Osteoblast (primary cell): ENCODE measurements around the gene BAIAP2L1. TPM values are rescaled to one million over a fixed set of nuclear protein-coding genes. Genes with fewer than 3 reads are reported as not detected.

Experiments used
- DNase-seq: peaks from one replicate; pipeline ENCODE4 v3.0.0; 2011; ENCODE audit warnings: low spot score, mixed read lengths; ENCODE audit not compliant: insufficient read length; ENCODE audit errors: missing footprints
- H2AFZ ChIP-seq: 2 replicates; pipeline ENCODE4 v1.6.0; 2011; ENCODE audit warnings: mild to moderate bottlenecking, low read length
- H3K27ac ChIP-seq: 2 replicates; pipeline ENCODE4 v1.5.1; 2011; ENCODE audit warnings: mild to moderate bottlenecking, low read depth, low read length, moderate library complexity
- H3K27me3 ChIP-seq: 2 replicates; pipeline ENCODE4 v1.6.0; 2012; ENCODE audit warnings: mild to moderate bottlenecking, control low read depth, inconsistent platforms, low read length, moderate library complexity; ENCODE audit not compliant: insufficient read depth
- H3K36me3 ChIP-seq: 2 replicates; pipeline ENCODE4 v1.5.1; 2011; ENCODE audit warnings: mild to moderate bottlenecking, low read length, control low read depth, moderate library complexity; ENCODE audit not compliant: insufficient read depth
- H3K4me1 ChIP-seq: 2 replicates; pipeline ENCODE4 v1.5.1; 2011; ENCODE audit warnings: mild to moderate bottlenecking, low read length, control low read depth, moderate library complexity; ENCODE audit not compliant: insufficient read depth
- H3K4me2 ChIP-seq: 2 replicates; pipeline ENCODE4 v1.6.0; 2011; ENCODE audit warnings: mild to moderate bottlenecking, low read length; ENCODE audit not compliant: insufficient read depth
- H3K4me3 ChIP-seq: fragments of 200-600 bp; sonication (generic); 3 replicates; pipeline ENCODE4 v1.5.1; 2012; ENCODE audit warnings: mild to moderate bottlenecking, low read length, inconsistent platforms; ENCODE audit not compliant: insufficient read depth
- H3K79me2 ChIP-seq: 2 replicates; pipeline ENCODE4 v1.6.0; 2012; ENCODE audit warnings: mild to moderate bottlenecking, low read length, control low read depth, inconsistent platforms; ENCODE audit not compliant: insufficient read depth
- H3K9me3 ChIP-seq: 2 replicates; pipeline ENCODE4 v1.5.1; 2011; ENCODE audit warnings: low read depth, low read length, control low read depth
- H4K20me1 ChIP-seq: 2 replicates; pipeline ENCODE4 v1.6.0; 2012; ENCODE audit warnings: mild to moderate bottlenecking, low read length, control low read depth; ENCODE audit not compliant: insufficient read depth
- CTCF ChIP-seq: IDR thresholded peaks from 2 replicates; pipeline ENCODE4 v1.5.1; 2011; ENCODE audit warnings: mild to moderate bottlenecking, low read depth, low read length, moderate library complexity; ENCODE audit errors: extremely low read depth
- total RNA-seq: library from RNA; depleted of rRNA; stranded (reverse); fragments of >200 nt; gene quantifications from 2 replicates; pipeline ENCODE4 v1.2.3, GENCODE V29; 2012

BAIAP2L1 gene
- total RNA-seq, 1 donor, result 10.5 TPM

GRCh38 chr7:98276241-98276761 lies 124.6 kb downstream of the BAIAP2L1 start:
- Histone ChIP-seq H3K27ac (no peak overlapping the region), H3K36me3 (no peaks in the 10 kb centered on the region), H3K4me2 (no peak overlapping the region), H3K79me2 (no peaks in the 10 kb centered on the region), H3K4me3 (no peak overlapping the region), H4K20me1 (no peaks in the 10 kb centered on the region), H2AFZ (no peak overlapping the region), H3K9me3 (no peaks in the 10 kb centered on the region), H3K4me1 (peaks cover 4% of the 10 kb centered on the region), H3K27me3 (no peaks in the 10 kb centered on the region)
- no peak for TF ChIP-seq CTCF
- DNase-seq, result peak; percentile 54

- Histone ChIP-seq H3K36me3 (no peaks in the 10 kb centered on the region), H2AFZ (no peak overlapping the region), H3K27ac (no peak overlapping the region), H3K27me3 (no peaks in the 10 kb centered on the region), H3K79me2 (no peaks in the 10 kb centered on the region), H3K4me3 (no peak overlapping the region), H3K9me3 (no peaks in the 10 kb centered on the region), H3K4me1 (peaks cover 7% of the 10 kb centered on the region), H3K4me2 (no peak overlapping the region), H4K20me1 (peaks cover 3% of the 10 kb centered on the region)
- no peak for TF ChIP-seq CTCF
- no peak for DNase-seq
These were observed 133.6 kb downstream of the BAIAP2L1 start for GRCh38 chr7:98267303-98267702.

GRCh38 chr7:98266840-98267239 lies 134.1 kb downstream of the BAIAP2L1 start:
- H3K27me3 ChIP-seq, result no peaks in the 10 kb centered on the region
- H3K4me2 ChIP-seq, result no peak overlapping the region
- peaks cover 3% of the 10 kb centered on the region for H4K20me1 ChIP-seq
- peak; percentile 51 for TF ChIP-seq CTCF
- H2AFZ ChIP-seq, result no peak overlapping the region
- no peaks in the 10 kb centered on the region for H3K9me3 ChIP-seq
- peak; percentile 87 for DNase-seq
- peaks cover 7% of the 10 kb centered on the region for H3K4me1 ChIP-seq
- H3K4me3 ChIP-seq, result no peak overlapping the region
- H3K36me3 ChIP-seq, result no peaks in the 10 kb centered on the region
- no peak overlapping the region for H3K27ac ChIP-seq
- no peaks in the 10 kb centered on the region for H3K79me2 ChIP-seq

GRCh38 chr7:98265841-98266271 lies 135.0 kb downstream of the BAIAP2L1 start:
- TF ChIP-seq CTCF, result no peak
- H3K4me2 ChIP-seq, result peak overlapping the region; percentile 32
- H2AFZ ChIP-seq, result no peak overlapping the region
- peak; percentile 87 for DNase-seq
- no peaks in the 10 kb centered on the region for H3K27me3 ChIP-seq
- peaks cover 6% of the 10 kb centered on the region for H3K36me3 ChIP-seq
- peaks cover 3% of the 10 kb centered on the region for H4K20me1 ChIP-seq
- no peaks in the 10 kb centered on the region for H3K9me3 ChIP-seq
- H3K79me2 ChIP-seq, result no peaks in the 10 kb centered on the region
- H3K4me1 ChIP-seq, result peaks cover 7% of the 10 kb centered on the region
- peak overlapping the region; percentile 50 for H3K27ac ChIP-seq
- peak overlapping the region; percentile 33 for H3K4me3 ChIP-seq
